ENCODE results near the gene ZSCAN2. TPM values are rescaled to one million over a fixed set of nuclear protein-coding genes. Genes with fewer than 3 reads are reported as not detected.
A peak's percentile ranks its signal among the peaks of the same experiment; 100 is the strongest.
"Not testable (repeated sequence)": the region's sequence is repeated elsewhere in the genome, so short reads cannot be mapped to it uniquely, and the experiment has no call there.

The ZSCAN2 gene
- total RNA-seq, result 26.4 and 26.6 TPM in 2 replicates

DNA sequence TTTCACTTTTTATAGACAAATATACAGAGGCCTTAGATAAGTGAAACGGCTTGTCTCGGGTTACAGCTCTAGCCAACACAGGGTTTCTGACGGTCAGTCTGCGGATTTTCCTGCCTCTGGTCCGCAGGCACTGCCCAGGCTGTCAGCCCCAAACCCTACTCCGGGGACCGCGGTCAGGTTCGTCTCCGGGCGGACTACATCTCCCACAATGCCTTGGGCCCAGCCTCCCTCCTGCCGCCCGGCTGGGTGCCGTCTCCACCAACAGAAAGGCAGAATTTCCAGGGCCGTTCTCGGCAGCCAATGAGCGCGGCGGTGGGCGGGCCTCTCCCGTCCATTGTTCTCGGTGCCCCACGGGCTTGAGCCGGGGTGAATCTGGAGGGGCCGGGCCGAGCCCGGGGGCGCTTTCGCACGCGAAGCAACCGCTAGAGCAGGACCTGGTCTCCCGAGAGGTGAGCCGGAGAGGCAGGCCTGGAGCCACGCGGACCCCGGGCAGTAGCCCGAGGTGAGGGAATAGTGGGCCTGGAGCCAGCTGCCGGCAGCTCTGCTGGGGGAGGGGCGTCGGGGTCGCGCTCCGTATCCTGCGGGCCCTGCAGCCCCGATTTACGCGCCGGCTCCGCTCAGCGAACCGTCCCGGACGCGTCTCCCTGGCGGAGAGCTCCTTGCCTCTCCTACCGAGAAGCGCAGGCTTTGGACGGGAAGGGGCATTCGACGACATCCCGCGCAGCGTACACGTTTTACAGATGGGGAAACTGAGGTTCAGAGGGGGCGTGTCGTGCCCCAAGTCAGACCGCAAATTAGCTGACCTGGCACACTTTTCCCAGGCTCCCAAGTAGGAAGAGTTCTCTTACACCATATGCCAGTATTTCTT, at the start of gene ZSCAN2:
Gene ZSCAN2, plus strand, starts transcription at position 323 of the 868 bp plus-strand sequence. CDS start 2,919 bp downstream, outside the sequence.
- H3K4me3 ChIP-seq (ENCODE audit: low read depth, low read length), result peak within 1 kb of the TSS; percentile 96
- TF ChIP-seq CTCF (IDR thresholded peaks at IDR 0.05; ENCODE audit: insufficient read depth, low read length, poor library complexity, severe bottlenecking), result no peak
- H3K36me3 ChIP-seq (ENCODE audit: control insufficient read depth, insufficient read depth, low read length), result no peaks in the 10 kb centered on the region
- peak; percentile 63 for DNase-seq (ENCODE audit: low read depth)
- no peaks in the 10 kb centered on the region for H3K27me3 ChIP-seq (ENCODE audit: control insufficient read depth, insufficient read depth, low read length)

GRCh38 chr15:84551624-84552023, 49.2 kb upstream of the ZSCAN2 start:
- H3K27me3 ChIP-seq (ENCODE audit: control insufficient read depth, insufficient read depth, low read length); H3K36me3 ChIP-seq (ENCODE audit: control insufficient read depth, insufficient read depth, low read length); H3K4me3 ChIP-seq (ENCODE audit: low read depth, low read length); DNase-seq (ENCODE audit: low read depth): not testable (repeated sequence)

DNA sequence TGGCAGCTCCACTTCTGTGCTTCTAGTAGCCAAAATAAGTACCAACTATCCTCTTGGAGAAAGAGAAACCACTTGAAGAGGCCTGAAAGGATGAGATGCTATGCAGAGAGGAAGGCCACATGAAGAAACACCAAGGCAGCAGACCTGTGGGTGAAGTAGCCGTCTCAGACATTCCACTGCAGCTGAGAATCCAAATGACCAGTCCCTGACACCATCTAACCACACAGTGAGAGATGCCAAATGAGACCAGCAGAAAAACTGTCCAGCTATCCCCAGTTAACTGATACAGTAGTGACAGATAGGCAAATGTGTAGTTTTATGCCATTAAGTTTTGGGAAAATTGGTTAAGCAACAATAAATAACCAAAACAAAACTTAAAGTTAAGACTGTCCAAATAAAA, 47.9 kb upstream of the ZSCAN2 start:
- no peaks in the 10 kb centered on the region for H3K36me3 ChIP-seq (ENCODE audit: control insufficient read depth, insufficient read depth, low read length)
- DNase-seq (ENCODE audit: low read depth), result no peak
- no peak for TF ChIP-seq CTCF (IDR thresholded peaks at IDR 0.05; ENCODE audit: insufficient read depth, low read length, poor library complexity, severe bottlenecking)
- H3K27me3 ChIP-seq (ENCODE audit: control insufficient read depth, insufficient read depth, low read length), result no peaks in the 10 kb centered on the region
- H3K4me3 ChIP-seq (ENCODE audit: low read depth, low read length), result no peak overlapping the region

DNA sequence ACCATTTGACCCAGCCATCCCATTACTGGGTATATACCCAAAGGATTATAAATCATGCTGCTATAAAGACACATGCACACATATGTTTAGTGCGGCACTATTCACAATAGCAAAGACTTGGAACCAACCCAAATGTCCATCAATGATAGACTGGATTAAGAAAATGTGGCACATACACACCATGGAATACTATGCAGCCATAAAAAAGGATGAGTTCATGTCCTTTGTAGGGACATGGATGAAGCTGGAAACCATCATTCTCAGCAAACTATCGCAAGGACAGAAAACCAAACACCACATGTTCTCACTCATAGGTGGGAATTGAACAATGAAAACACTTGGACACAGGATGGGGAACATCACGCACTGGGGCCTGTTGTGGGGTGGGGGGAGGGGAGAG, 44.1 kb upstream of the ZSCAN2 start:
- not testable (repeated sequence) for H3K4me3 ChIP-seq (ENCODE audit: low read depth, low read length); H3K36me3 ChIP-seq (ENCODE audit: control insufficient read depth, insufficient read depth, low read length); H3K27me3 ChIP-seq (ENCODE audit: control insufficient read depth, insufficient read depth, low read length); DNase-seq (ENCODE audit: low read depth)

DNA sequence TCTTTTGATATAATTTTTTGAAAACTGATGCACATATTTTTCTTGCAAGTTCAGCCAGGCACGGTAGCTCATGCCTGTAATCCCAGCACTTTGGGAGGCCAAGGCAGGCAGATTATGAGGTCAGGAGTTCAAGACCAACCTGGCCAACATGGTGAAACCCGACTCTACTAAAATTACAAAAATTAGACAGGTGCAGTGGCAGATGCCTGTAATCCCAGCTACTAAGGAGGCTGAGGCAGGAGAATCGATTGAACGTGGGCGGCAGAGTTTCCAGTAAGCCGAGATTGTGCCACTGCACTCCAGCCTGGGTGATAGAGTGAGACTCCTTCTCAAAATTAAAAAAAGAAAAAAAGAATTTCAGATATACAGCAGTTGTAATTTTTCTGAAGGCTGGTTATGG, 32.8 kb upstream of the ZSCAN2 start:
- not testable (repeated sequence) for DNase-seq (ENCODE audit: low read depth); H3K4me3 ChIP-seq (ENCODE audit: low read depth, low read length); H3K27me3 ChIP-seq (ENCODE audit: control insufficient read depth, insufficient read depth, low read length); H3K36me3 ChIP-seq (ENCODE audit: control insufficient read depth, insufficient read depth, low read length)

GRCh38 chr15:84570164-84570735, 30.6 kb upstream of the ZSCAN2 start:
- peak overlapping the region; percentile 56 for H3K4me3 ChIP-seq (ENCODE audit: low read depth, low read length)
- H3K36me3 ChIP-seq (ENCODE audit: control insufficient read depth, insufficient read depth, low read length), result no peaks in the 10 kb centered on the region
- no peak for TF ChIP-seq CTCF (IDR thresholded peaks at IDR 0.05; ENCODE audit: insufficient read depth, low read length, poor library complexity, severe bottlenecking)
- DNase-seq (ENCODE audit: low read depth), result no peak
- no peaks in the 10 kb centered on the region for H3K27me3 ChIP-seq (ENCODE audit: control insufficient read depth, insufficient read depth, low read length)

DNA sequence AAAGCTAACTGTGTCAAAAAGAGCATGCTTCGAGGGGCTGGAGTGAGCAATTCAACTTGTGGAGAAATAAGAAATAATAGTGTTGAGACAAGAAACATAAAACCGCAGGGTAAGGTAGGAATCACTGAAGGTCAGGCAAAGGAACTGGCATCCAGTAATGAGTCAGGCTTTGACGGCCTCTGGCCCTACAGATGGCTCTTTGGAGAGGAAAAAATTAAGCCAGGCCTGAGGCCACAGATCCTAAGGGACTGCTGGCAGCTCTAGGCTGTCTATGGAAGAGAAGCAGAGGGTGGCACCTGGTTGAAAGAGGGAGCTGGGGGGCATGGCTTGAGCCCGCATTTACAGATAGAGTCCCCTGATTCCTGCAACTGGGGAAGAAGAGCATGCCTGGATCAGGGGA, 28.6 kb upstream of the ZSCAN2 start:
- no peak overlapping the region for H3K4me3 ChIP-seq (ENCODE audit: low read depth, low read length)
- TF ChIP-seq CTCF (IDR thresholded peaks at IDR 0.05; ENCODE audit: insufficient read depth, low read length, poor library complexity, severe bottlenecking), result no peak
- no peaks in the 10 kb centered on the region for H3K27me3 ChIP-seq (ENCODE audit: control insufficient read depth, insufficient read depth, low read length)
- no peaks in the 10 kb centered on the region for H3K36me3 ChIP-seq (ENCODE audit: control insufficient read depth, insufficient read depth, low read length)
- no peak for DNase-seq (ENCODE audit: low read depth)
